ENCODE data around the gene PABPN1L. TPM values are rescaled to one million over a fixed set of nuclear protein-coding genes. Genes with fewer than 3 reads are reported as not detected.

Gene PABPN1L
- total and polyA plus RNA-seq, 10 donors, result 0.26 to 1.3 (median 0.70) TPM; not detected in 4

DNA sequence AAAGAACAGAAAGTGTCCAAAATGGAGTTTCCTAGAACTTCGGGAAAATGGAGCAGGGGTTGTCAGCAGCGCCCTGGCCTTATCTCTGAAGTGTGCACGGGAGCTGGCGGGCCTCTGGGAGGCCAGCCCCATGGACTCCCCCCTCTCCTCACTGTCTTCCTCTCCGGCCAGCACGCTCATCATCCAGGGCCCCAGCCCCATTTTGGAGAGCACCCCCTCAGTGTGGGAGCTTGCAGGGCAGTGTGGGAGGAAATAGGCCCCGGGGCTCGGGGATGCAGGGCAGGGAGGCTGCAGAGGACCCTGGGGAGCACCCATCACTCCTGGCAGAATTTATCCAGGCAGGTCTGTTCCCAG lies 4.9 kb upstream of the PABPN1L start:
- intact Hi-C loops (cut with DNase I; ENCODE audit: low total_unique reads), result no loop called here
- Histone ChIP-seq H3K4me1 (peaks cover 0 to 31% (median 19%) of the 10 kb centered on the region in 6 donors), H3K4me3 (peak overlapping the region in 1 of 8 donors; percentile 40), H3K27me3 (replicated peaks in 1 of 7) (peaks cover 0 to 41% (median 12%) of the 10 kb centered on the region in 7 donors), H3K36me3 (peaks cover 0 to 26% (median 1%) of the 10 kb centered on the region in 6 donors), H3K27ac (no peak overlapping the region), H3K9me3 (no peaks in the 10 kb centered on the region)
- 12 to 35% (median 16%) methylated on average over 6 to 8 of the region's 8 CpGs for WGBS, 5 donors
- no peak for DNase-seq
- no peak for TF ChIP-seq POLR2A (IDR thresholded peaks at IDR 0.05)
- TF ChIP-seq POLR2AphosphoS5 (IDR thresholded peaks at IDR 0.05), result no peak
- TF ChIP-seq, protein P1, sequence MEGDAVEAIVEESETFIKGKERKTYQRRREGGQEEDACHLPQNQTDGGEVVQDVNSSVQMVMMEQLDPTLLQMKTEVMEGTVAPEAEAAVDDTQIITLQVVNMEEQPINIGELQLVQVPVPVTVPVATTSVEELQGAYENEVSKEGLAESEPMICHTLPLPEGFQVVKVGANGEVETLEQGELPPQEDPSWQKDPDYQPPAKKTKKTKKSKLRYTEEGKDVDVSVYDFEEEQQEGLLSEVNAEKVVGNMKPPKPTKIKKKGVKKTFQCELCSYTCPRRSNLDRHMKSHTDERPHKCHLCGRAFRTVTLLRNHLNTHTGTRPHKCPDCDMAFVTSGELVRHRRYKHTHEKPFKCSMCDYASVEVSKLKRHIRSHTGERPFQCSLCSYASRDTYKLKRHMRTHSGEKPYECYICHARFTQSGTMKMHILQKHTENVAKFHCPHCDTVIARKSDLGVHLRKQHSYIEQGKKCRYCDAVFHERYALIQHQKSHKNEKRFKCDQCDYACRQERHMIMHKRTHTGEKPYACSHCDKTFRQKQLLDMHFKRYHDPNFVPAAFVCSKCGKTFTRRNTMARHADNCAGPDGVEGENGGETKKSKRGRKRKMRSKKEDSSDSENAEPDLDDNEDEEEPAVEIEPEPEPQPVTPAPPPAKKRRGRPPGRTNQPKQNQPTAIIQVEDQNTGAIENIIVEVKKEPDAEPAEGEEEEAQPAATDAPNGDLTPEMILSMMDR (IDR thresholded peaks at IDR 0.05 in 8 of 11, conservative IDR thresholded peaks at IDR 0.05 in 3 of 11), result no peak

- DNase-seq, result no peak
- intact Hi-C loops (cut with DNase I; ENCODE audit: low total_unique reads), result no loop called here
- peak in 2 of 3 donors; percentile 24 to 59 for TF ChIP-seq POLR2AphosphoS5 (IDR thresholded peaks at IDR 0.05)
- TF ChIP-seq, protein P1 (IDR thresholded peaks at IDR 0.05 in 8 of 11, conservative IDR thresholded peaks at IDR 0.05 in 3 of 11), result no peak
- H3K27me3 ChIP-seq (replicated peaks in 1 of 7), result peaks cover 0 to 41% (median 12%) of the 10 kb centered on the region in 7 donors
- H3K36me3 ChIP-seq, result peaks cover 0 to 20% (median 0%) of the 10 kb centered on the region in 6 donors
- 33 to 48% (median 40%) methylated on average over 34 to 37 of the region's 37 CpGs for WGBS, 5 donors
- no peaks in the 10 kb centered on the region for H3K9me3 ChIP-seq
- H3K27ac ChIP-seq, result no peak overlapping the region
- peak overlapping the region in 1 of 8 donors; percentile 40 for H3K4me3 ChIP-seq
- H3K4me1 ChIP-seq, result peaks cover 0 to 26% (median 15%) of the 10 kb centered on the region in 6 donors
Observed at GRCh38 chr16:88870608-88871348, 4.3 kb upstream of the PABPN1L start.

- no peak for DNase-seq
- TF ChIP-seq, protein P1 (IDR thresholded peaks at IDR 0.05 in 8 of 11, conservative IDR thresholded peaks at IDR 0.05 in 3 of 11), result no peak
- TF ChIP-seq POLR2A (IDR thresholded peaks at IDR 0.05) (no peak), POLR2AphosphoS5 (IDR thresholded peaks at IDR 0.05) (peak in 2 of 3 donors; percentile 35 to 40)
- Histone ChIP-seq H3K9me3 (no peaks in the 10 kb centered on the region), H3K27me3 (replicated peaks in 1 of 7) (peaks cover 0 to 41% (median 12%) of the 10 kb centered on the region in 7 donors), H3K4me1 (peaks cover 0 to 23% (median 15%) of the 10 kb centered on the region in 6 donors), H3K36me3 (peaks cover 0 to 9% (median 0%) of the 10 kb centered on the region in 6 donors), H3K4me3 (no peak overlapping the region), H3K27ac (no peak overlapping the region)
- intact Hi-C loops (cut with DNase I; ENCODE audit: low total_unique reads), result no loop called here
- 58 to 79% (median 79%) methylated on average over 7 to 9 of the region's 9 CpGs for WGBS, 5 donors
Observed at GRCh38 chr16:88869673-88869980, 3.2 kb upstream of the PABPN1L start.

GRCh38 chr16:88868974-88869672 lies 2.7 kb upstream of the PABPN1L start:
- DNase-seq, result no peak
- Histone ChIP-seq H3K4me1 (peaks cover 0 to 23% (median 15%) of the 10 kb centered on the region in 6 donors), H3K4me3 (no peak overlapping the region), H3K36me3 (peaks cover 0 to 4% (median 0%) of the 10 kb centered on the region in 6 donors), H3K27me3 (replicated peaks in 1 of 7) (peaks cover 0 to 41% (median 12%) of the 10 kb centered on the region in 7 donors), H3K27ac (no peak overlapping the region), H3K9me3 (no peaks in the 10 kb centered on the region)
- intact Hi-C loops (cut with DNase I; ENCODE audit: low total_unique reads), result no loop called here
- TF ChIP-seq, protein P1 (IDR thresholded peaks at IDR 0.05 in 8 of 11, conservative IDR thresholded peaks at IDR 0.05 in 3 of 11), result no peak
- TF ChIP-seq POLR2AphosphoS5 (IDR thresholded peaks at IDR 0.05) (no peak), POLR2A (IDR thresholded peaks at IDR 0.05) (no peak)
- 74 to 90% (median 85%) methylated on average over 22 to 27 of the region's 27 CpGs for WGBS, 5 donors
